Central memory CD8-positive, alpha-beta T cell (primary cell): ENCODE results near the gene TTLL9.

Experiments
- ATAC-seq: fragments of 150-1000 bp; cut with Tn5 transposase; replicated peaks from 2 replicates; pipeline ENCODE4 v1.10.0; 2022; ENCODE audit warnings: mild to moderate bottlenecking, moderate FRiP score, moderate number of reproducible peaks; ENCODE audit not compliant: poor library complexity, severe bottlenecking; ENCODE audit errors: extremely low read depth
- DNase-seq, 2 donors: peaks; one replicate each; pipeline ENCODE4 v3.0.0; 2021; ENCODE audit warnings: low spot score in 2 of 2
- H3K27ac Mint-ChIP-seq: one replicate; pipeline ENCODE4 v1.8.0; 2022; ENCODE audit warnings: low read depth, mild to moderate bottlenecking, moderate library complexity, mixed read lengths
- H3K27me3 Mint-ChIP-seq: one replicate; pipeline ENCODE4 v1.8.0; 2022; ENCODE audit warnings: mixed read lengths
- H3K36me3 Mint-ChIP-seq: one replicate; pipeline ENCODE4 v1.8.0; 2022; ENCODE audit warnings: mild to moderate bottlenecking, moderate library complexity, mixed read lengths; ENCODE audit not compliant: insufficient read depth
- H3K4me1 Mint-ChIP-seq: one replicate; pipeline ENCODE4 v1.8.0; 2022; ENCODE audit warnings: mixed read lengths
- H3K4me3 Mint-ChIP-seq: one replicate; pipeline ENCODE4 v1.8.0; 2022; ENCODE audit warnings: mild to moderate bottlenecking, moderate library complexity, mixed read lengths
- H3K9me3 Mint-ChIP-seq: one replicate; pipeline ENCODE4 v1.8.0; 2022; ENCODE audit warnings: mixed read lengths

Gene TTLL9

GRCh38 chr20:31831211-31831610 lies 39.2 kb upstream of the TTLL9 start:
- ATAC-seq (no peak), DNase-seq (no peak)
- H3K9me3 Mint-ChIP-seq: no peaks in the 10 kb centered on the region
- H3K27ac Mint-ChIP-seq: no peak overlapping the region
- no peaks in the 10 kb centered on the region for H3K36me3 Mint-ChIP-seq
- H3K4me1 Mint-ChIP-seq: peaks cover 9% of the 10 kb centered on the region
- no peaks in the 10 kb centered on the region for H3K27me3 Mint-ChIP-seq
- no peak overlapping the region for H3K4me3 Mint-ChIP-seq

- no peak for DNase-seq
- Mint-ChIP-seq H3K4me3 (no peak overlapping the region), H3K36me3 (no peaks in the 10 kb centered on the region), H3K27ac (no peak overlapping the region), H3K4me1 (peaks cover 9% of the 10 kb centered on the region), H3K27me3 (no peaks in the 10 kb centered on the region), H3K9me3 (no peaks in the 10 kb centered on the region)
- no peak for ATAC-seq
These were observed 38.6 kb upstream of the TTLL9 start for GRCh38 chr20:31831771-31832306.

- peak; percentile 26 to 62 for DNase-seq
- Mint-ChIP-seq H3K4me1 (peaks cover 9% of the 10 kb centered on the region), H3K4me3 (no peak overlapping the region), H3K27ac (no peak overlapping the region), H3K36me3 (no peaks in the 10 kb centered on the region), H3K27me3 (no peaks in the 10 kb centered on the region), H3K9me3 (no peaks in the 10 kb centered on the region)
- no peak for ATAC-seq
These were observed 37.1 kb upstream of the TTLL9 start for GRCh38 chr20:31833130-31833930.

GRCh38 chr20:31833931-31834521 lies 36.4 kb upstream of the TTLL9 start:
- H3K27ac Mint-ChIP-seq: no peak overlapping the region
- H3K36me3 Mint-ChIP-seq: no peaks in the 10 kb centered on the region
- no peaks in the 10 kb centered on the region for H3K9me3 Mint-ChIP-seq
- peaks cover 9% of the 10 kb centered on the region for H3K4me1 Mint-ChIP-seq
- H3K4me3 Mint-ChIP-seq: no peak overlapping the region
- H3K27me3 Mint-ChIP-seq: no peaks in the 10 kb centered on the region
- ATAC-seq (no peak), DNase-seq (no peak)

- peaks cover 9% of the 10 kb centered on the region for H3K4me1 Mint-ChIP-seq
- no peak overlapping the region for H3K4me3 Mint-ChIP-seq
- H3K9me3 Mint-ChIP-seq: no peaks in the 10 kb centered on the region
- no peak overlapping the region for H3K27ac Mint-ChIP-seq
- DNase-seq: no peak
- no peak for ATAC-seq
- H3K36me3 Mint-ChIP-seq: no peaks in the 10 kb centered on the region
- no peaks in the 10 kb centered on the region for H3K27me3 Mint-ChIP-seq
These were observed 34.9 kb upstream of the TTLL9 start for GRCh38 chr20:31835554-31835953.

GRCh38 chr20:31835977-31836852 lies 34.2 kb upstream of the TTLL9 start:
- ATAC-seq (no peak), DNase-seq (no peak)
- Mint-ChIP-seq H3K36me3 (no peaks in the 10 kb centered on the region), H3K9me3 (no peaks in the 10 kb centered on the region), H3K27ac (no peak overlapping the region), H3K27me3 (no peaks in the 10 kb centered on the region), H3K4me3 (no peak overlapping the region), H3K4me1 (peaks cover 9% of the 10 kb centered on the region)

- no peak overlapping the region for H3K27ac Mint-ChIP-seq
- H3K36me3 Mint-ChIP-seq: no peaks in the 10 kb centered on the region
- DNase-seq (no peak), ATAC-seq (no peak)
- H3K9me3 Mint-ChIP-seq: no peaks in the 10 kb centered on the region
- H3K4me1 Mint-ChIP-seq: peaks cover 9% of the 10 kb centered on the region
- no peak overlapping the region for H3K4me3 Mint-ChIP-seq
- no peaks in the 10 kb centered on the region for H3K27me3 Mint-ChIP-seq
These were observed 33.4 kb upstream of the TTLL9 start for GRCh38 chr20:31836853-31837608.

GRCh38 chr20:31837896-31838397 lies 32.5 kb upstream of the TTLL9 start:
- no peaks in the 10 kb centered on the region for H3K9me3 Mint-ChIP-seq
- H3K27ac Mint-ChIP-seq: no peak overlapping the region
- H3K4me1 Mint-ChIP-seq: peaks cover 8% of the 10 kb centered on the region
- H3K4me3 Mint-ChIP-seq: no peak overlapping the region
- DNase-seq (no peak), ATAC-seq (no peak)
- no peaks in the 10 kb centered on the region for H3K27me3 Mint-ChIP-seq
- H3K36me3 Mint-ChIP-seq: no peaks in the 10 kb centered on the region

GRCh38 chr20:31838646-31839292 lies 31.7 kb upstream of the TTLL9 start:
- Mint-ChIP-seq H3K27me3 (no peaks in the 10 kb centered on the region), H3K9me3 (no peaks in the 10 kb centered on the region), H3K27ac (no peak overlapping the region), H3K4me3 (no peak overlapping the region), H3K36me3 (no peaks in the 10 kb centered on the region), H3K4me1 (peaks cover 4% of the 10 kb centered on the region)
- DNase-seq (no peak), ATAC-seq (no peak)

- Mint-ChIP-seq H3K4me3 (no peak overlapping the region), H3K4me1 (peaks cover 4% of the 10 kb centered on the region), H3K27me3 (no peaks in the 10 kb centered on the region), H3K27ac (no peak overlapping the region), H3K9me3 (no peaks in the 10 kb centered on the region), H3K36me3 (no peaks in the 10 kb centered on the region)
- DNase-seq (no peak), ATAC-seq (no peak)
These were observed 30.5 kb upstream of the TTLL9 start for GRCh38 chr20:31839782-31840487.
